K562 (cell line): Measurements from ENCODE around the gene LMAN1.

Experiments
- CUX1 ChIP-seq: fragments of 200-800 bp; sonication (Bioruptor generic); IDR thresholded peaks from 2 replicates; pipeline ENCODE4 v1.6.1; 2016; ENCODE audit warnings: missing genetic modification characterization, missing compliant biosample characterization
- USF2 ChIP-seq: sonication (generic); formaldehyde crosslinking; IDR thresholded peaks from 2 replicates; pipeline ENCODE4 v1.5.0; 2020; ENCODE audit warnings: missing genetic modification reagents
- ZNF707 ChIP-seq: fragments of 250-450 bp; sonication (Bioruptor Pico); conservative IDR thresholded peaks from 2 replicates; pipeline ENCODE4 v1.8.0; 2022; ENCODE audit warnings: inconsistent platforms, mild to moderate bottlenecking, moderate library complexity

- TF ChIP-seq USF2 (no peak), CUX1 (no peak), ZNF707 (no peak)
Observed at GRCh38 chr18:59344996-59345395, 14.1 kb downstream of the LMAN1 start.
